HepG2 (cell line): ENCODE data around the gene ZBED3.

Experiments
- HNRNPUL1 ChIP-seq: fragments of 200-400 bp; formaldehyde crosslinking; IDR thresholded peaks from 2 replicates; pipeline ENCODE4 v1.6.1; 2017; ENCODE audit warnings: low read depth, mild to moderate bottlenecking, low read length, moderate library complexity
- PHF21A ChIP-seq: sonication (generic); formaldehyde crosslinking; IDR thresholded peaks from 2 replicates; pipeline ENCODE4 v1.5.0; 2020; ENCODE audit warnings: mild to moderate bottlenecking, missing genetic modification reagents
- RXRA ChIP-seq: sonication (generic); formaldehyde crosslinking; IDR thresholded peaks from 2 replicates; pipeline ENCODE4 v1.5.1; 2020; ENCODE audit warnings: missing genetic modification reagents
- TARDBP ChIP-seq: sonication (generic); formaldehyde crosslinking; IDR thresholded peaks from 2 replicates; pipeline ENCODE4 v1.8.0; 2022; ENCODE audit warnings: mild to moderate bottlenecking, missing genetic modification reagents
- ZNF546 ChIP-seq: sonication (generic); formaldehyde crosslinking; conservative IDR thresholded peaks from 2 replicates; pipeline ENCODE4 v1.8.1; 2023; ENCODE audit warnings: mild to moderate bottlenecking, missing genetic modification reagents
- TF ChIP-seq, protein P1 (sequence below): sonication (generic); formaldehyde crosslinking; IDR thresholded peaks from 2 replicates; pipeline ENCODE4 v1.5.1; 2020; ENCODE audit warnings: missing genetic modification reagents, mild to moderate bottlenecking, borderline replicate concordance
- TF ChIP-seq, protein P2 (sequence below): sonication (generic); formaldehyde crosslinking; IDR thresholded peaks from 2 replicates; pipeline ENCODE4 v1.5.0; 2020; ENCODE audit warnings: mild to moderate bottlenecking, missing genetic modification reagents, moderate library complexity

DNA sequence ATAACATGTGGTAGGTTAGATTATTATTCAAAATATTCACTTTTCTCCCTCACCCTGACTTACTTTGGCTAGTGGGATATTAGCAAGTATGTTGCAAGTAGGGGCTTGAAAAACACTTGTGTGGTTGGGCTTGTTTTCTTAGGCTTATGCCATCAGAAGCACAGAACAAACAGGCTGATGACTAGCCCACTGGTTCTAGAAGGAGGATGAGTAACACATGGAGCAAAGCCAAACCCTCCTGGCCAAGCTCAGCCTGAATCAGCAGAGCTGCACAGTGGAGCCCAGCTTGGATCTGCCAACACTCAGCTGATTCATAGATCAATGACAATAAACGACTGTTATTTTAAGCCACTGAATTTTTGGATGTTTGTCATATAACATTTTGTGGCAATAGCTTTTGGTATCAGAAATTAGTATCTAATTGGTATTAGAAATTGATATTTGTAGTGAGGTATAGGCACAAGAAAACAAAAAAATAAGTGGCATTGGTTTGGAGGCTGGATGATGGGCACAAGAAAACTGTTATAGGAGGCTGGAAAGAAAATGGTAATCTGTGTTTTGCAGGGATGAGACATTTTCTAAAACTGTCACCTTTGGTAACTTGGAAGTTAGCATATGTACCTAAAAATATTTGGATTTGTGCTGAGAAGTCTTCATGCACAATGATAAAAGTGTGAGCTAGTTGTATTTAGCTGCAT, 46.1 kb upstream of the ZBED3 start:
- TF ChIP-seq, protein P1, sequence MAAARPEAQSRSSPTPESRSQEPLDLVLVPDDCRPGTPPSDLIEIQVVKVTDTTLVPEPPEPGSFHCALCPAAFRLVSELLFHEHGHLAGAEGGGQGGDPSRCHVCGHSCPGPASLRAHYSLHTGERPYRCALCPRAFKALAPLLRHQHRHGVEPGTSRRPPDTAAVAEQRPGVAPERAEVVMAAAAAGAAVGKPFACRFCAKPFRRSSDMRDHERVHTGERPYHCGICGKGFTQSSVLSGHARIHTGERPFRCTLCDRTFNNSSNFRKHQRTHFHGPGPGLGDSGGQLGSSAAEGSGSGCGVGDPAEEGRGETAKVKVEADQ: no peak
- no peak for TF ChIP-seq PHF21A (CRISPR knock-in tag)
- no peak for TF ChIP-seq RXRA (CRISPR knock-in tag)
- TF ChIP-seq ZNF546: no peak
- no peak for TF ChIP-seq TARDBP (CRISPR knock-in tag)
- TF ChIP-seq HNRNPUL1: no peak
- TF ChIP-seq, protein P2, sequence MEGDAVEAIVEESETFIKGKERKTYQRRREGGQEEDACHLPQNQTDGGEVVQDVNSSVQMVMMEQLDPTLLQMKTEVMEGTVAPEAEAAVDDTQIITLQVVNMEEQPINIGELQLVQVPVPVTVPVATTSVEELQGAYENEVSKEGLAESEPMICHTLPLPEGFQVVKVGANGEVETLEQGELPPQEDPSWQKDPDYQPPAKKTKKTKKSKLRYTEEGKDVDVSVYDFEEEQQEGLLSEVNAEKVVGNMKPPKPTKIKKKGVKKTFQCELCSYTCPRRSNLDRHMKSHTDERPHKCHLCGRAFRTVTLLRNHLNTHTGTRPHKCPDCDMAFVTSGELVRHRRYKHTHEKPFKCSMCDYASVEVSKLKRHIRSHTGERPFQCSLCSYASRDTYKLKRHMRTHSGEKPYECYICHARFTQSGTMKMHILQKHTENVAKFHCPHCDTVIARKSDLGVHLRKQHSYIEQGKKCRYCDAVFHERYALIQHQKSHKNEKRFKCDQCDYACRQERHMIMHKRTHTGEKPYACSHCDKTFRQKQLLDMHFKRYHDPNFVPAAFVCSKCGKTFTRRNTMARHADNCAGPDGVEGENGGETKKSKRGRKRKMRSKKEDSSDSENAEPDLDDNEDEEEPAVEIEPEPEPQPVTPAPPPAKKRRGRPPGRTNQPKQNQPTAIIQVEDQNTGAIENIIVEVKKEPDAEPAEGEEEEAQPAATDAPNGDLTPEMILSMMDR: no peak
